GM19468 (cell line): ENCODE data around the gene C9orf50.
A peak's percentile ranks its signal among the peaks of the same experiment; 100 is the strongest.
"Not testable (repeated sequence)": the region's sequence is repeated elsewhere in the genome, so short reads cannot be mapped to it uniquely, and the experiment has no call there.

ENCODE experiments used
- ATAC-seq: cut with Tn5 transposase; IDR thresholded peaks from one replicate; pipeline ENCODE4 v1.9.1; 2021; ENCODE audit warnings: mild to moderate bottlenecking, moderate library complexity, moderate number of reproducible peaks; ENCODE audit not compliant: unreplicated experiment; ENCODE audit errors: extremely low read depth

The C9orf50 gene

DNA sequence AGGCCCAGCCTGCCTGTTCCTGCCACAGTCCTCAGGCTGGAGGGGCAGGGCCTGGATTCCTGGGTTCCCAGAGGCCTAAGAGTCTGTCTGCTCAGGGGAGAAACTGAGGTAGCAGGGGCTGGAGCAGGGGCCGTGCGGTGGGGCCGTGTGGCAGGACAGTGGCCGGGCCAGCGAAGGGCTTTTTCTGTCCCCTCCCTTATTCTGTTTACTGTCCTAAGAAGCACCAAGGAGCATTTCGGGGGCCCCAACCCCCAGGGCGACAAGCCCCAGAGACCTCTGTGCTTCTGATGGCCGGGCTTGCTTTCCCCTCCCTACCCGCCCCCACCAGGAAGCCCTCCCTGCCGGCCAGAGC is 27.8 kb upstream of the C9orf50 start:
- ATAC-seq, result no peak

DNA sequence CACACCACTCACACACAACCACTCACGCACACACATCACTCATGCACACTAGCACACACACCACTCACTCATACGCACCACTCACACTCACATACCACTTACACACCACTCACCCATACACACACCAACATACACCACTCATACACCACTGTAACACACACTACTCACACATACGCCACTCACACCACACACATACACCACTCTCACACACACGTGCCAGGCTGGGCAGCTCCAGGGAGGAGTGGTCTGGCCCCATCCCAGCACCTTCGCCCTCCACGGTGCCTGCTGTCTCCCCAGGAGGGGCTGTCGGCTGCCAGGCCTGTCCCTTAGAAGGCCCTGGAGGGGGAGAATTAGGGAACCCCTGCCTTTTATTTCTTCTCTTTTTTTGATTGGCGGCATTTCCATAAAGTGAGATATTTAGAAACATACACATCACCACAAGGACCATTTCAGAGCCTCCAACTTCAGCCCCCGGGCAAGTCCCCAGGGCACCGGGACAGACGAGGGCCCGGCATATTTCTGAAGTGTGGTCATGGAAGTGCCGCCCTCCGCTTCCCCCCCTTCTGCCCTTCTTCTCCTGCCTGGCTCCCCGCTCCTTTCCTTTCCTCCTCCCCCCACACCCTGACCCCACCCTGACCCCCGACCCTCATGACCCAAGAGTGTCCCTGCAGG is 27.3 kb upstream of the C9orf50 start:
- ATAC-seq, result no peak

DNA sequence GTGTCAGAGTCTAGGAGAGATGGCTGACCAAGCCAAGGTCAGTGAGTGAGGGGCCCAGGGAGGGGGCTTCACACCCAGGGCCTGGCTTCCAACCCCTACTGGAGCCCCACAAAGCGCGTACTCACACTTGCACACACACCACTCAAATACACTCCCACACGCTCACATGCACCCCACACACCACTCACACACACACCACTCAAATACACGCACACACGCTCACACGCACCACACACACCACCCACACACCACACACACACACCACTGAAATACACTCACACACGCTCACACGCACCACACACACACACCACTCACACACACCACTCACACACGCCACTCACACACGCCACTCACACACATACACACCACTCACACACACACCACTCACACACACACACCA is 26.7 kb upstream of the C9orf50 start:
- no peak for ATAC-seq

DNA sequence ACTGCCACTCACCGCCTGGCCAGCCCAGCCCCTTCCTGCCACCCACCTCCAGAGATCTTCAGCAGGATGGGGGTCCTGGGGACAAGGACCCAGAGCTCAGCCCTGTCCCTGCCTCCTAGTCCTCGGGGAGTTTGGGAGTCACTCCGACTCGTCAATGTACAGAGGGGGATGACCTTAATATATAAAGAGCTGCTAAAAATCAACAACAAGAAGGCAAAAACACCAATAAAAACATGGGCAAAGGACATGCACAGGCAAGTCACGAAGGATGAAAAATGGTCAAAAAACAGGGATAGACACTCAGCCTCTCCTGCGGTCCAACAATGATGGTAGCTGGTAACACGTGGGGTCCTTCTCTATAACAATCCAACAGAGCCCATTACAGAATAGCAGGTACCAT is 25.8 kb upstream of the C9orf50 start:
- no peak for ATAC-seq

DNA sequence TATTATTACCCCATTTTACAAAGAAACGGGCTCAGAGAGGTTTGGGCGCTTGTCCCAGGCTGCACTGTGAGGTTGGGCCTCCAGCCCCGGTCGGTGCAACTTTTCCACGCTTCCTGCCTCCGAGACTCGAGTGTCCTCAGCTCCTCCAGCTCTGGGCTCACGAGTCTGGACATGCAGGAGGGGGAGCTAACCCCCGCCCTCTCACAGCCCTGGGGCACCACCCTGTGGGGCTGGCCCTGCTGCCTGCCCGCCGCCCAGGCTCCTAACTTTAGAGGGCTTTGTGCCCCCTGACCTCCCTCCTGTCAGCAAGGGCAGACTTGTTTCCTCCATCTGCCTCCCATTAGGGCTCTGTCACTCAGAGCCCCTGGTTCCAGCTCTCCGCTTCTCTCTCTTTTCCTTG is 25.4 kb upstream of the C9orf50 start:
- no peak for ATAC-seq

DNA sequence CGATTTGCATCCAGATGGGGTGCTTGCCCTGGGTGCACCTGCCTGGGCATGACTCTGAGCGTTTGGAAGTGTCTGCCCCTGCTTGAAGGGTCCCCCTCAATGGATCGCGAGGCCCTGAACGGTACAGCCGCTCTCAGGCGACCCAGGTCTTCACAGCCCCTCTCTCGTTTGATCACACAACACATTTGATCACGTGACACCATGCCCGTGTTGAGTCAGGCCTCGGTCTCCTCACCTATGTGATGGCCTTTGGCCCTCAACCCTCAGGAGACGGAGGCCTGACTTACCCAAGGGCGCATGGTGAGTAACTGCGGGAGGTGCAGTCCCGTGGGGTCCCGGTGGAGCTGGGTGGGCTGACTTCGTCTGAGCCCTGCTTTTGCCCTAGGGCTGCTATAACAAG is 24.0 kb upstream of the C9orf50 start:
- ATAC-seq, result no peak

DNA sequence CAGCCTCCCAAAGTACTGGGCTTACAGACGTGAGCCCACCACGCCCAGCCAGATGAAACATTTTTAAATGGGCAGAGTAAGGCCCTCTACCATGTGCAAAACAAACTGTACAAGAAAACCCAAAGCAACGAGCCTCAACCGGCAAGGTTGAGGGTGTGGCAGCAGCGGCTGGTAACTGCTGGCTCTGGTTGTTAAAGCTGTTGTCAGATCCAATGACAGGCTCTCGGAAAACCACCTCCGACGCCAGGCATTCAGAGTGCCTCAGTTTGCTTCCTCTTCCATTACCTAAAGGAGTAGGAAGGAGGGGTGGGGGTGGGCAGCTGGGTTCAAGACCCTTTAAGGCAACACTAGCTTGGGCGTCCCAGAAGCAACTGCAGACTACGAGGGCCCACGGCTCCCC is 23.5 kb upstream of the C9orf50 start:
- ATAC-seq, result no peak

DNA sequence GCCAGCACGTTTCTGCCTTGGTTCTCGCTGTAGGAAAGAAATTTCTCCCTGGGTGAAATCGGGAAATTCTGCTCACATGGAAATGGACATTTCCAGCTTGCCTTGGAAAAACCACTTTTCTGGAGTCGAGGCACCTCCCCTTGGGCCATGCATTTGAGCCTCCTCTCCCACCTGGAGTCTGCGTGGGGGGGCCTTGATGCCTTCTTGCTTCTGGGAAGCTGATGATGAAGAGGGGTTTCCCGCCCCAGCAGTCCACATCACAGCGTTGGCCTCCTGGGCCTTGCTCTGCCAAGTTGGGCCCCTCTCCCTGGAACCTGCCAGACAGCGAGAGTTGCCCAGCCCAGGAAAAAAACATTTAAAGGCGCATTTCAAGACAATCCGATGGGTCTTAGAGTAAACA is 22.8 kb upstream of the C9orf50 start:
- ATAC-seq, result no peak

DNA sequence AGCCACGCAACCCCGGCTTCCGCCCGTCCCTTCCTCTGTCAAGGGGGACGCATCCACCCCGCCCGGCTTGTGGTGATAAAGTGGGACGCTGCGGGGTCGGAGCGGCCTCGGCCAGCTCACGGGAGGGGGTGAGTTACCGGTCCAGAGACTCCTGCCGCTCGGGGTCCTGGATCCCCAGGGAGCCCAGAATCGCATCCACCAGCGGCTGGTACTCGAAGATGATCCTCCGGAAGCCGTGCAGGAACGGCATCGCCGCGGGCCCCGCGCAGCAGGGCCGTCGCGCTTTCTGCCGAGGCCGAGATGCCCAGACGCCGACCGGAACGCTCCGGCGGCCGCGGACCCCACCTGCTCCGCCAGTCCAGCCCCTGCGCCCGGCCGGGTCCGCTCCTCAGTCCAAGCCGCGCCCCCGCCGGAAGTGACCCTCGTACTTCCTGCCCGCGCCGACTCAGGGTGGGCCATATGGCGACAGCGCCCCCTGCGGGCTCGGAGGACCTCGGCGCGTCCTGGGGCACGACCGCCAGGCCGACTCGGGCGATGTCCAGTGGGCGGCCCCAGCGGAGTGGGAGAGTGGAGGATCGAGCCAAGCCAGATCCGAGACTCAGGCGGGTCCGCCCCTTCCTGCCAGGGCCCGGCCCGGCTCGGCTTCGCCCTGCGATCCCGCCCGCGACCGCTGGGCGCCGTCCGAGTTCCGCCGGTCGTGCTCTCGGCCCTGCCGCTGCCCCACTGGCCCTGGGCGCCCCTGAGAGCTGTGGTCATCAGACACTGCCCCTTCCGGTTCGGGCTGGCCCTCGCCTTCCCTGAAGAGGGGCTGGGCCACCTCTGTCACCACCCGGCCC is 21.1 kb upstream of the C9orf50 start, which contains the start of gene ASB6:
Gene ASB6 (minus strand): TSS at position 402 of the 836 bp plus-strand sequence. CDS start 152 bp downstream, at position 250.
- peak; percentile 69 for ATAC-seq

DNA sequence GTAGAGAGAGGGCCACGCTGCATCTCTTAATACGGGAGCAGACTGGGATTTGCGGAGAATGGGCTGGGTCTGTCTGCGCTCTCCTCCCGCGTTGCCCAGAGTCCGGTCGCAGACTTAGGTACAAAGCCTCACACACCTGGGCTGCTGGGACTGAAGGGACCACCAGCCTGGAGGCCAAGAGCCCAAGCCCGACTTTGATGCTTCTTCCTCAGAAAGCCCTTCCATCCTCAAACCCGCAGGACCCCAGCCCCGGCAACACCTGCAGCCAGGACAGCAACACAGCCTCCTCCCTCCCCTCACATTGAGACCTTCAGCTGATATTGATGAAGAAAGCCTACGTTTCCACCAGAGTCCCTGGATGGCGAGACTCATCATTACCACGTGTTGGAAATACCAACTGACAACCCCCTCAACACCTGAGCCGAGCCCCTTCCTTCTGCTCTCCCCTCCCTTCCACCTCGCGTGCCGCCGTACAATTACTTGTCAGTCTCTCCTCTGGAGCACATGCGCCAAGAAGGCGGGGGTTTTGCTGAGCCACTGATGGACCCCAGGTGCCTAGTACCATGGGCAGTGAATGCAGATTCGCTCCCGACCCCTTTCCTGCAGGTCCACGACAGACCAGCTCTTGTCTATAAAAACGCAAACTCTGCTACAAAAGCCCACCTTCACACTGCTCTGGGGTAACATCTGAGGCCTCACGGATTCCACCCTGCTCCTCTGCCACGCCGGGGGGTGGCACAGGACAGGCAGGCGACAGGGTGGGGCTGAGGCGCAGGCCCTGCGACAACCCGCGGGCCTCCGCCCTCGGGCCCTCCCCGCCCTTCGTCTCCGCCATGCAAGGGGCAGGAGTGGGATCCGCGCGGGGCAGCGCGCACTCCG is 20.2 kb upstream of the C9orf50 start:
- ATAC-seq, result no peak

DNA sequence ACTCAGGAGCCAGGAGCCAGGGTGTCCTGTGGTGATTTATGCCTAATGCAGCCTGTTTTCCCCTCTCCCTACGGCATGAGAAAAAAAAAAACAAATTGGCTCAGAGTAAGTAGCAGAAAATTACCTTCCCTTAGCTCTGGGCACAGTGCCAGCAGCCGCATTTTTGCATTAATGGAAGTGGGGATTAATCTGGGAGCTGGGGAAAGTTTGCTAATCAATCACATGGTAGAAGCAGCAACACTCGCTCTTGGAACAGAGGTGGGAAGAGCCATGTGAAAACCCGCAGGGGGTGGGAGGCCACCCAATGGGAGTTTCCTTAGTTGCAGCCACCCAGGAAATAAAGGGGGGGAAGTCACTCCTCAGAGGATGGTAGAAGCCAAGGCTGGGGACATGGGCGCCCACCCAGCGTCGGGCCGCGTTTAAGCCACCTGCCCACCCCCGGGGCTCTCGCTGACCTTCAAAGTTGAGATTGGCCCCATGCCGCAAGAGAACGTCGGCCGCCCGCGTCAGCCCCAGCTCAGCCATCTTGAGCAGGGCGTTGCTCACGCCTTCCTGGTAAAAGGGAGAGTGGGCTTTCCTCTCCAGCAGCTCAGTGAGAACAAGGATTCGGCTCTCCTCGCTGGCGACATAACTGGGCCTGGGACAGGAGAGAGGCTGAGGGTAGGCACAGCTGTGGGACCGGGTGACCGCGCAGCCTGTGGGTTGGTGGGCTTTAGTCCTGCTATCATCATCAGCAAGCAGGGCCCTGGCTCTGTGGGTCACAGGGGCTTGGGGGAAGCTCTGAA is 19.4 kb upstream of the C9orf50 start:
- no peak for ATAC-seq

DNA sequence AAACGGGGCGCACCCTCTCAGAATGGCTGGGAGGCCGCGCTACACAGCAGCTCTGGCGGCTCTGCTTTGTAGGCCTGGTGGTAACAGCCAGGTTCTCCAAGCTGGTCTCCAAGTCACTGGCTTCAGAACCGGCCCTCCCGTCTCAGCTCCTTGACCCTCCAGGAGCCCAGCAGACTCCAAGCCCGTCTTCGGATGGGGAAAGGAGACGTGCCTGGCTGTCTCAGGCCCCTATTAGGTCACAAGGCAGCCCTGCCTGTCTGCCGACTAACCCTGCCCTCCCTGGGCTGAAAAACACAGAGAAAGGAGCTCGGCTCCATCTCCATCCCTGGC is 18.8 kb upstream of the C9orf50 start:
- ATAC-seq, result no peak

DNA sequence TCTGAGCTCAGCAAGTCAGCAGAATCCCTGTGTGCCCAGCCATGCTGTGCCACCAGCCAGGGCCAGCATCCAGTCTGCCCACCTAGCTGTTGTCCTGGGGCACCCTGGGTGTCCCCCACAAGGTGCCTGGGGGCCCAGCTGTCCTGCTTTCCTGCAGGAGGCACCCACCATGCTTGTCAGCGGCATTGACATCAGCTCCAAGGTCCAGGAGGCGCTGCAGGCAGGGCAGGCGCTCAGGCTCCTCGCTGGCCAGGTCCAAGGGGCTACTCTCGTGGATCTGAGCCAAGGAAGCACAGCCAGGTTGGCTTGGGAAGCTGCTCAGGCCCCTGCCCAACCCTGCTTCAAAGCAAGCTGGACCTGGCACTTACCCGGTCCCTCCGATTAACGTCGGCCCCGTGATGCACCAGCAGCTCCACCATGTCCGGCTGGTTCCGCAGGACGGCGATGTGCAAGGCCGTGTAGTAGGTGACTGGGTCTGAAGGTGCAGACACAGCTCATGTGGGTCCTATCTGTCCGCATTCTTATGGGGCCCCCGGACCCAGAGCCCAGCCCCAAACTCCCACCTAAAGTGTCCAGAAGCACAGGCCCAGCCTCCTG is 18.2 kb upstream of the C9orf50 start:
- no peak for ATAC-seq

DNA sequence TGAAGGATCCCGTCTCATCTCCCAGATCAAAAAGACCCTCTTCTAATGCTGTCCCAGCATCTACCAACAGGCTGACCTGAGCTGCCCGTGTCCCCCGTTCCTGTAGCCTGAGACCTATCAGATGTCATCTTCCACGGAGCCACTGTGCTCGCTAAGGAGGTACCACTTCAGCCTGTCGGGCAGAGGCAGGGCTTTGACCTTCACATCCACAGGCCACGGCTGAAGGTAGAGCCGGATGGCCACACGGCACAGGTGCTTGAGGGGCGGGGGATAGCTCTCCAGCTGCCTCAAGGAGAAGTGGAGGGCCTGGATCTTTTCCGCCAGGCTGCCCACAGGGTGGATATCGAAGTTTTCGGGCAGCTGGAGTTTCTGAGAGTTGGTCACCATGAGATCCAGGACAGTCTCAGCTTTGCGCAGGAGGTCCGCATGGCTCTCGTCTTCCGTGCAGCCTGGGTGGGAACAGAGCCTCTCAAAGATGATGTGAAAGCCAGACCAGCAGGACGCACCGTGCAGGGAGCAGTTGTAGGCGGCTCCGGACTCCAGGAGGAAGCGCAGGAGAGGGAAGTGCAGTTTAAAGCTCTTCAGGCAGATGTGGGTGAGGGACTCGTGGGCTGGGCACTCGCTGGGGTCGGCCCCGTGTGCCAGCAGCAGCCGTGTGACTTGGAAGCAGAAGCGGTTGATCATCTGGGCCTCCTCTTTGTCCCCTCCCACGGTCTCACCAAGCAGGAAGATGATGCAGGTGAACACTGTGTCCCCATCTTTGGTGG is 17.0 kb upstream of the C9orf50 start:
- no peak for ATAC-seq

DNA sequence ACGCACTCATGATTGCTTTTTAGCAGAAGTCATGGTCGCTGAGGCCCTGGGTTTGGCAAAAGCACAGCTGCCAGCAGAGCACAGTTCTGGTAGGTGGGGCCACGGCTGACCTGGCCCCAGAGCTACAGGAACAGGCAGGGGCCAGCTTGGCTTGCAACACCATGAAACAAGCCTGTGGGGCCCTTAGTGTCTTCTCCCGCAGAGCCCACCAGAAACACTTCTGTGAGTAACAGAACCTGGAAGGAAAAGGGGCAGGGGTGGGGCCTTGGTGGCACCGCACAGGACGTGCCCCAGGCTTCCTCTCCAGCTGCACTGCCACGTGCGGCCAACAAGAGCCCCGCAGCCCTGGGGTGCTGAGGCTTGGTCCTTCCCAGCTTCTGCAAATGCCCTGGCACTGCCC is 16.2 kb upstream of the C9orf50 start:
- ATAC-seq, result no peak

DNA sequence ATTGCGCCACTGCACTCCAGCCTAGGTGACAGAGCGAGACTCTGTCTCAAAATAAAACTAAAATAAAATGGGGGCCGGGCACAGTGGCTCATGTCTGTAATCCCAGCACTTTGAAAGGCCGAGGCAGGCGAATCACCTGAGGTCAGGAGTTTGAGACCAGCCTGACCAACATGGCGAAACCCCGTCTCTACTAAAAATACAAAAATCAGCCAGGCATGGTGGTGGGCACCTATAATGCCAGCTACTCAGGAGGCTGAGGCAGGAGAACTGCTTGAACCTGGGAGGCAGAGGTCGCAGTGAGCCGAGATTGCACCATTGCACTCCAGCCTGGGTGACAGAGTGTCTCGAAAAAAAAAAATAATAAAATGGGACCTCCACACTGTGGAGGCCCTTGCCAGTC is 15.4 kb upstream of the C9orf50 start:
- not testable (repeated sequence) for ATAC-seq

DNA sequence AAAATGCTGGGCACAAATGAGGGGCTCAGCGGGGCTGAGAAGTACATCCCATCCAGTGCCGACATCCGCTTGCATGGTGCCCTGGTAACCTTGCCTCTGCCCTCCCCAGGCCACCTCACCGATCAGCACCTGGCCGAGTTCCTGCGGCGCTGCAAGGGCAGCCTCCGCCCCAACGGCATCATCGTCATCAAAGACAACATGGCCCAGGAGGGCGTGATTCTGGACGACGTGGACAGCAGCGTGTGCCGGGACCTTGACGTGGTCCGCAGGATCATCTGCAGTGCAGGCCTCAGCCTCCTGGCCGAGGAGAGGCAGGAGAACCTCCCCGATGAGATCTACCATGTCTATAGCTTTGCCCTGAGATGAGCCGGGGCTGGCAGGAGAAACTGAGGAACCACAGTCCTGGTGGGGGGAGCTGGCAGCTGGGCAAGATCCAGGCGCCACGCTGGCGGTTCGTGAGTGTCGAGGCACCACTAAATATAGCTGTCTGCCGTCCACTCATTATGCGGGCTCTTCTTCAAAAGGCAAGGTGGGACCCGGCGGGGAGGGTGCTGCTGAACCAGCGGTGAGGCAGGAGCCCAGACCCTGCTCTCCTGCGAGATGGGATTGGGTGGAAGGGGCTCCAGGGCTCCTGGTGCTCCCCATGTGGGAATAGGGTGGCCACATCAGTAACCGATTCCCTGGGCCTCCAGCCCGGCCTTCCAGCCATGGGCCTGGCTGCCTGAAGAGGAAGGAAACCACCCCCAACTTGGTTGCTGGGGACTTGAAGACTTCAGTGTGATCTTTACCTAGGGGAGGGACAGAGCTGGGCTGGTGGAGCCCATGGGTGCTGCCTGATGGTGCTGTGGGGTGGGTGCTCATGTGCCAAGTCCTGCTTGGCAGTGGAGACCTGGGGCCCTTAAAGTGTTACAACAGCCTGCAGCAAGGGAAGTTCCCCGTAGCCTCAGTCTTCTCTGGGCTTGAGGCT is 14.5 kb upstream of the C9orf50 start:
- no peak for ATAC-seq

DNA sequence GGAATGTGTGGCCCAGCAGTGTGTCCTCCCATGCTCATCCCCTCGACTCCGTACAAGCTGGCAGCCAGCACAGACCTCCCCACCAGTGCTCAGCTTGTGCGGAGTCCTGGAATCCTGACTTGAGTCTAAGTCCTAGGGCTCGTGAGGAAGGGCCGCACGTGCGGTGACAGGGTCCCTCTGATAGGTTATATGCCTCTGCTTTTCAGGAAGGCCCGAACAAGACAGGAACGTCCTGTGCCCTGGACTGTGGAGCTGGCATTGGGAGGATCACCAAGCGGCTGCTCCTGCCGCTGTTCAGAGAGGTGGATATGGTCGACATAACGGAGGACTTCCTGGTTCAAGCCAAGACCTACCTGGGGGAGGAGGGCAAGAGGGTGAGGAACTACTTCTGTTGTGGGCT is 12.9 kb upstream of the C9orf50 start:
- ATAC-seq, result no peak
